Liver (tissue), 3 donors: ENCODE results near the gene ITGA11.

Experiments
- GABPA ChIP-seq, 2 donors: IDR thresholded peaks in 1 of 2; conservative IDR thresholded peaks in 1 of 2; 2 replicates each; pipeline ENCODE4 v1.6.1; 2016; ENCODE audit warnings: antibody characterized with exemption in 2 of 2, mild to moderate bottlenecking in 1 of 2, moderate library complexity in 1 of 2
- JUND ChIP-seq, 2 donors: IDR thresholded peaks; 2 replicates each; pipeline ENCODE4 v1.6.1; 2016; ENCODE audit warnings: antibody characterized with exemption in 2 of 2
- RXRA ChIP-seq, 2 donors: IDR thresholded peaks; 2 replicates each; pipeline ENCODE4 v1.6.1; 2017 to 2018; ENCODE audit warnings: antibody characterized with exemption in 2 of 2, mild to moderate bottlenecking in 1 of 2
- SP1 ChIP-seq: IDR thresholded peaks from 2 replicates; pipeline ENCODE4 v1.6.1; 2018; ENCODE audit warnings: antibody characterized with exemption, mild to moderate bottlenecking
- YY1 ChIP-seq: IDR thresholded peaks from 2 replicates; pipeline ENCODE4 v1.6.1; 2016; ENCODE audit warnings: antibody characterized with exemption, mild to moderate bottlenecking
- TF ChIP-seq, protein P1 (sequence below): fragments of 150-350 bp; IDR thresholded peaks from 2 replicates; pipeline ENCODE4 v1.5.1; 2017; ENCODE audit warnings: improper control_type of control experiment, low read depth, low read length; ENCODE audit not compliant: missing input control
- TF ChIP-seq, protein P2 (sequence below): IDR thresholded peaks from 2 replicates; pipeline ENCODE4 v1.6.1; 2016; ENCODE audit warnings: antibody characterized with exemption, mild to moderate bottlenecking
- TF ChIP-seq, protein P3 (sequence below): IDR thresholded peaks from 2 replicates; pipeline ENCODE4 v1.6.1; 2016; ENCODE audit warnings: antibody characterized with exemption
- donor health status: healthy.
- donor health status: healthy.

DNA sequence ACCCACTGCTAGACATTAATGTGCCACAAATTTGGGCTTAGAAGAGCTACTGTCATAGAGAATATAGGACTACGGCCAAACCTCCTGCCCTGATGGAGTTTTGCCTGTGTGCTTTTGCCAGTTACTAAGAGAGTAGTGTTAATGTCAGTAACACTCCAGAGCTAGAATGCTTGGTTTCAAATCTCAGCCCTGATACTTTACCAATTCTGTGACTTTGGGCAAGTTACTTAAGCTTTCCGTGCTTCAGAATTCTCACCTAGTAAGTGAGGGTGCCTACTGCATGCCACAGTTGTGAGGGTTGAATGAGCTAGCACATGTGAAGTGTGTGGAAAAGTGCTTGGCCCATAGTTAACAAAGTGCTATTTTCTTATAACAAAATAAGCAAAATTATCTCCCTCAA, 10.9 kb upstream of the ITGA11 start:
- TF ChIP-seq, protein P1, sequence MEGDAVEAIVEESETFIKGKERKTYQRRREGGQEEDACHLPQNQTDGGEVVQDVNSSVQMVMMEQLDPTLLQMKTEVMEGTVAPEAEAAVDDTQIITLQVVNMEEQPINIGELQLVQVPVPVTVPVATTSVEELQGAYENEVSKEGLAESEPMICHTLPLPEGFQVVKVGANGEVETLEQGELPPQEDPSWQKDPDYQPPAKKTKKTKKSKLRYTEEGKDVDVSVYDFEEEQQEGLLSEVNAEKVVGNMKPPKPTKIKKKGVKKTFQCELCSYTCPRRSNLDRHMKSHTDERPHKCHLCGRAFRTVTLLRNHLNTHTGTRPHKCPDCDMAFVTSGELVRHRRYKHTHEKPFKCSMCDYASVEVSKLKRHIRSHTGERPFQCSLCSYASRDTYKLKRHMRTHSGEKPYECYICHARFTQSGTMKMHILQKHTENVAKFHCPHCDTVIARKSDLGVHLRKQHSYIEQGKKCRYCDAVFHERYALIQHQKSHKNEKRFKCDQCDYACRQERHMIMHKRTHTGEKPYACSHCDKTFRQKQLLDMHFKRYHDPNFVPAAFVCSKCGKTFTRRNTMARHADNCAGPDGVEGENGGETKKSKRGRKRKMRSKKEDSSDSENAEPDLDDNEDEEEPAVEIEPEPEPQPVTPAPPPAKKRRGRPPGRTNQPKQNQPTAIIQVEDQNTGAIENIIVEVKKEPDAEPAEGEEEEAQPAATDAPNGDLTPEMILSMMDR, result no peak
- TF ChIP-seq, protein P2, sequence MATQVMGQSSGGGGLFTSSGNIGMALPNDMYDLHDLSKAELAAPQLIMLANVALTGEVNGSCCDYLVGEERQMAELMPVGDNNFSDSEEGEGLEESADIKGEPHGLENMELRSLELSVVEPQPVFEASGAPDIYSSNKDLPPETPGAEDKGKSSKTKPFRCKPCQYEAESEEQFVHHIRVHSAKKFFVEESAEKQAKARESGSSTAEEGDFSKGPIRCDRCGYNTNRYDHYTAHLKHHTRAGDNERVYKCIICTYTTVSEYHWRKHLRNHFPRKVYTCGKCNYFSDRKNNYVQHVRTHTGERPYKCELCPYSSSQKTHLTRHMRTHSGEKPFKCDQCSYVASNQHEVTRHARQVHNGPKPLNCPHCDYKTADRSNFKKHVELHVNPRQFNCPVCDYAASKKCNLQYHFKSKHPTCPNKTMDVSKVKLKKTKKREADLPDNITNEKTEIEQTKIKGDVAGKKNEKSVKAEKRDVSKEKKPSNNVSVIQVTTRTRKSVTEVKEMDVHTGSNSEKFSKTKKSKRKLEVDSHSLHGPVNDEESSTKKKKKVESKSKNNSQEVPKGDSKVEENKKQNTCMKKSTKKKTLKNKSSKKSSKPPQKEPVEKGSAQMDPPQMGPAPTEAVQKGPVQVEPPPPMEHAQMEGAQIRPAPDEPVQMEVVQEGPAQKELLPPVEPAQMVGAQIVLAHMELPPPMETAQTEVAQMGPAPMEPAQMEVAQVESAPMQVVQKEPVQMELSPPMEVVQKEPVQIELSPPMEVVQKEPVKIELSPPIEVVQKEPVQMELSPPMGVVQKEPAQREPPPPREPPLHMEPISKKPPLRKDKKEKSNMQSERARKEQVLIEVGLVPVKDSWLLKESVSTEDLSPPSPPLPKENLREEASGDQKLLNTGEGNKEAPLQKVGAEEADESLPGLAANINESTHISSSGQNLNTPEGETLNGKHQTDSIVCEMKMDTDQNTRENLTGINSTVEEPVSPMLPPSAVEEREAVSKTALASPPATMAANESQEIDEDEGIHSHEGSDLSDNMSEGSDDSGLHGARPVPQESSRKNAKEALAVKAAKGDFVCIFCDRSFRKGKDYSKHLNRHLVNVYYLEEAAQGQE, result no peak
- TF ChIP-seq GABPA (IDR thresholded peaks at IDR 0.05 in 1 of 2, conservative IDR thresholded peaks at IDR 0.05 in 1 of 2), result no peak
- no peak for TF ChIP-seq YY1
- TF ChIP-seq JUND (IDR thresholded peaks at IDR 0.05), result no peak
- TF ChIP-seq, protein P3, sequence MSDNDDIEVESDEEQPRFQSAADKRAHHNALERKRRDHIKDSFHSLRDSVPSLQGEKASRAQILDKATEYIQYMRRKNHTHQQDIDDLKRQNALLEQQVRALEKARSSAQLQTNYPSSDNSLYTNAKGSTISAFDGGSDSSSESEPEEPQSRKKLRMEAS, result no peak
- no peak for TF ChIP-seq RXRA (IDR thresholded peaks at IDR 0.05)
- TF ChIP-seq SP1, result no peak
